A673 (cell line): ENCODE results near the gene FAM227B.

Experiments
- EZH2 ChIP-seq: fragments of 200-600 bp; sonication (generic); IDR thresholded peaks from 2 replicates; pipeline ENCODE4 v1.6.1; 2017; ENCODE audit warnings: borderline replicate concordance, low read depth, mild to moderate bottlenecking, mixed read lengths, antibody characterized with exemption, low read length; ENCODE audit not compliant: poor library complexity, severe bottlenecking
- TF ChIP-seq, protein P1 (sequence below): fragments of 300-800, 200-600 bp; sonication (generic); conservative IDR thresholded peaks from 2 replicates; pipeline ENCODE4 v1.5.1; 2017; ENCODE audit warnings: low read depth, mild to moderate bottlenecking, antibody characterized with exemption, low read length, moderate library complexity, mixed read lengths

DNA sequence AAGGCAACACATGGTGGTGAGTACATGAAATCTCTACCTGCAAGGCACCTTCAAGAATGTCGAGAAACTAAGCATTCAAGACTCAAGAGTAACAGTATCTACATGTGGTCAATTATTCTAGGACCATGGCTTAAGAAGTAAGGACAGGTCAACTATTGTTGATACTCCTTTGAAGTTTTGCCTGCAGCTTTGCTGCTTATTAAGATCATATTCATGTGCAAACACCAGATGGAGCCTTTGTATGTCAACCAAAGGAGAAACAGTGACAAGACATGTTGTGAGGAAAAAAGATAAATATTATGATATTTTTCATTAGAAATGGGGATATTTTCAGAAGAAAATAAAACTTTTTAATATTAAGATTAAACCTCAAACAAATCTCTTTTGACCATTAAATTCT is 249.8 kb downstream of the FAM227B start:
- TF ChIP-seq, protein P1, sequence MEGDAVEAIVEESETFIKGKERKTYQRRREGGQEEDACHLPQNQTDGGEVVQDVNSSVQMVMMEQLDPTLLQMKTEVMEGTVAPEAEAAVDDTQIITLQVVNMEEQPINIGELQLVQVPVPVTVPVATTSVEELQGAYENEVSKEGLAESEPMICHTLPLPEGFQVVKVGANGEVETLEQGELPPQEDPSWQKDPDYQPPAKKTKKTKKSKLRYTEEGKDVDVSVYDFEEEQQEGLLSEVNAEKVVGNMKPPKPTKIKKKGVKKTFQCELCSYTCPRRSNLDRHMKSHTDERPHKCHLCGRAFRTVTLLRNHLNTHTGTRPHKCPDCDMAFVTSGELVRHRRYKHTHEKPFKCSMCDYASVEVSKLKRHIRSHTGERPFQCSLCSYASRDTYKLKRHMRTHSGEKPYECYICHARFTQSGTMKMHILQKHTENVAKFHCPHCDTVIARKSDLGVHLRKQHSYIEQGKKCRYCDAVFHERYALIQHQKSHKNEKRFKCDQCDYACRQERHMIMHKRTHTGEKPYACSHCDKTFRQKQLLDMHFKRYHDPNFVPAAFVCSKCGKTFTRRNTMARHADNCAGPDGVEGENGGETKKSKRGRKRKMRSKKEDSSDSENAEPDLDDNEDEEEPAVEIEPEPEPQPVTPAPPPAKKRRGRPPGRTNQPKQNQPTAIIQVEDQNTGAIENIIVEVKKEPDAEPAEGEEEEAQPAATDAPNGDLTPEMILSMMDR = peak; percentile 27; the same call in 1 of the 2 replicates
- no peak for TF ChIP-seq EZH2
